SK-N-SH (cell line): ENCODE results near the gene BICC1.

Source experiments
- SMC3 ChIP-seq: IDR thresholded peaks from 2 replicates; pipeline ENCODE4 v1.6.1; 2012; ENCODE audit warnings: low read depth, low read length, improper control_type of control experiment
- TF ChIP-seq, protein P1 (sequence below): fragments of 200-600 bp; sonication (generic); IDR thresholded peaks from 2 replicates; pipeline ENCODE4 v1.6.1; 2017; ENCODE audit warnings: antibody characterized with exemption, mild to moderate bottlenecking, moderate library complexity

DNA sequence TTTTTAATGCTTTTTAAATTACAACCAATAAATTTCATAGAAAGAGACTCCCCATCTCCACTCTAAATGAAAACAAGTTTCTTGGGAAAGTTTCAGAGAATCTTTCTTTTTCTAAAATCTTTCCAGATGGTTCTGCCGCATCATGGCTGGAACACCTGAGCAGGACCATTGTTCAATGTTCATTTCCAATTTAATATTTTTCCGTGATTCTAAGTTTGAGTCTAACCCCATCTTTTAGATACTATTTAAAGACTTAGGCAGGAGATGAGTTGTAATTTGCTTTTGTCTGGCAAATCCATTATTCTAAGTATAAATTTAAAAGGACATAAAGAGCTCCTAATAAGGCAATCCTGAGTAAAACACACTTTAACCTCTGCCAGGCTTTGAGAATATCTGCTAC, 325.2 kb downstream of the BICC1 start:
- no peak for TF ChIP-seq SMC3
- TF ChIP-seq, protein P1, sequence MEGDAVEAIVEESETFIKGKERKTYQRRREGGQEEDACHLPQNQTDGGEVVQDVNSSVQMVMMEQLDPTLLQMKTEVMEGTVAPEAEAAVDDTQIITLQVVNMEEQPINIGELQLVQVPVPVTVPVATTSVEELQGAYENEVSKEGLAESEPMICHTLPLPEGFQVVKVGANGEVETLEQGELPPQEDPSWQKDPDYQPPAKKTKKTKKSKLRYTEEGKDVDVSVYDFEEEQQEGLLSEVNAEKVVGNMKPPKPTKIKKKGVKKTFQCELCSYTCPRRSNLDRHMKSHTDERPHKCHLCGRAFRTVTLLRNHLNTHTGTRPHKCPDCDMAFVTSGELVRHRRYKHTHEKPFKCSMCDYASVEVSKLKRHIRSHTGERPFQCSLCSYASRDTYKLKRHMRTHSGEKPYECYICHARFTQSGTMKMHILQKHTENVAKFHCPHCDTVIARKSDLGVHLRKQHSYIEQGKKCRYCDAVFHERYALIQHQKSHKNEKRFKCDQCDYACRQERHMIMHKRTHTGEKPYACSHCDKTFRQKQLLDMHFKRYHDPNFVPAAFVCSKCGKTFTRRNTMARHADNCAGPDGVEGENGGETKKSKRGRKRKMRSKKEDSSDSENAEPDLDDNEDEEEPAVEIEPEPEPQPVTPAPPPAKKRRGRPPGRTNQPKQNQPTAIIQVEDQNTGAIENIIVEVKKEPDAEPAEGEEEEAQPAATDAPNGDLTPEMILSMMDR, result no peak
